ENCODE measurements around the gene SNX10.
A peak's percentile ranks its signal among the peaks of the same experiment; 100 is the strongest.
"Not testable (repeated sequence)": the region's sequence is repeated elsewhere in the genome, so short reads cannot be mapped to it uniquely, and the experiment has no call there.

Gene SNX10

DNA sequence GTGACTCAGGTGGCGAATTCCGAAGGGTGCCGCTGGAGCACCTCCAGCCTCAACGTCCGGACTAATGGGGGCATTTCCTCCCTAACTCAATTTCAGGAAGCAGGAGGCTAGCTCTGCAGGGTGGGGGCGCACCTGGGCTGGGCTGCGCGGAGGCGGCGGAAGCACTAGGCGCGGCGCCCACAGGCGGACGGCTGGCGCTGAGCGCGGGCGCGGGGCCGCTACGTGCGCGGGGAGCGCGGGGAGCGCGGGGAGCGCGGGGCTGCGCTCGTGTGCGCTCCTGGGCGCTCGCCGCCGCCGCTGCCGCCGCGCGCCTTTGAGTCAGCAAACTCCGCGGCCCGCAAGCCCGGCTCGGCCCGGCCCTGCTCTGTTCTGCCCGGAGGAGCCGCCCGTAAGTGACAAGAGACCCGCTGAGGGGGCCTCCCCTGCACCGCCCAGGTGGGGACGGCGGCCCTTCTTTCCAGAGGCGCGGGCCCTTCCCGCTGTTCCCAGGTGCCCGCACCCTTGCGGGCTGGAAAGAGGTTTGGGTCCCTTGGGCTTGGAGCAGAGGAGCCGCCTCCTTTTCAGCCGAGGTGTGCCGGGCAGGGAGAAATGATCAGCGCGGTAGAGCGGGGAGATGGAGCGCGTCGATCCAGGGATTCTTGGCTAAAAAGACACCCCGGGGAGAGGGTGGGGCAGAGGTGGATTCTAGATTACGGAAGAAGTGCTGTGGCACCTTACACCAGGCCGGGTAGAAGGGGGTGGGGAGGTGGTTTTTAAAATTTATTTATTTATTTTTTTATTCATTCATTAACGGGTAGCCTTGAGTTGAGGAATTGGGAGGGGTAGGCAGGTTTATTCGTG is at the start of gene SNX10:
Gene SNX10 (plus strand): TSS at position 164 of the 840 bp plus-strand sequence. CDS start 54,581 bp downstream, outside the sequence.
- peak; percentile 46 for DNase-seq

- no peak for DNase-seq
These were observed 46.5 kb upstream of the SNX10 start for GRCh38 chr7:26245150-26245549.

DNA sequence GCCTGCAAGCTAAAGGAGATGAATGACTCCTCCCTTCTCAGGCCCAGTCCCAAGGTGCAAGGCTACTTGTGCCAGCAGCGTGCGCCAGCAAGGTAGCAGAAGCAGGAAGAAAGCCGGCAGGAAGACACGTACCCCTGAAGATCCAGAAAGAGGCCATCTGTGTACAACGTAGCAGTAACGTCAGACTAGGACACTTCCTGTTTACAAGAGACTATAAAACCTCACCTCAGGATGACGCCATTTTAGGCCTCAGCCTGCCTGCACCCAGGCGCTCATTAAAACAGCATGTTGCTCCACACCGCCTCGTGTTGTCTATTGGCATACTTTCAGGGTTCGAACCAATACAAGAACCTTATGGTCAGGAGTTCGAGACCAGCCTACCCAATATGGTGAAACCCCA is 41.4 kb upstream of the SNX10 start:
- DNase-seq: no peak

DNA sequence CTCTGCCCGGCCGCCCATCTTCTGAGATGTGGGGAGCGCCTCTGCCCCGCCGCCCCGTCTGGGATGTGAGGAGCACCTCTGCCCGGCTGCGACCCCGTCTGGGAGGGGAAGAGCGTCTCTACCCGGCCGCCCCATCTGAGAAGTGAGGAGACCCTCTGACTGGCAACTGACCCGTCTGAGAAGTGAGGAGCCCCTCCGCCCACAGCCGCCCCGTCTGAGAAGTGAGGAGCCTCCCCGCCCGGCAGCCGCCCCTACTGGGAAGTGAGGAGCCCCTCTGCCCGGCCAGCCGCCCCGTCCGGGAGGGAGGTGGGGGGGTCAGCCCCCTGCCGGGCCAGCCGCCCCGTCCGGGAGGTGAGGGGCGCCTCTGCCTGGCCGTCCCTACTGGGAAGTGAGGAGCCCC is 29.8 kb upstream of the SNX10 start:
- not testable (repeated sequence) for DNase-seq

- DNase-seq: no peak
These were observed 26.6 kb upstream of the SNX10 start for GRCh38 chr7:26265065-26265464.

- no peak for DNase-seq
These were observed 26.1 kb upstream of the SNX10 start for GRCh38 chr7:26265499-26266075.

- no peak for DNase-seq
These were observed 24.0 kb upstream of the SNX10 start for GRCh38 chr7:26267601-26268166.

- DNase-seq: no peak
These were observed 16.4 kb upstream of the SNX10 start for GRCh38 chr7:26275213-26275612.

DNA sequence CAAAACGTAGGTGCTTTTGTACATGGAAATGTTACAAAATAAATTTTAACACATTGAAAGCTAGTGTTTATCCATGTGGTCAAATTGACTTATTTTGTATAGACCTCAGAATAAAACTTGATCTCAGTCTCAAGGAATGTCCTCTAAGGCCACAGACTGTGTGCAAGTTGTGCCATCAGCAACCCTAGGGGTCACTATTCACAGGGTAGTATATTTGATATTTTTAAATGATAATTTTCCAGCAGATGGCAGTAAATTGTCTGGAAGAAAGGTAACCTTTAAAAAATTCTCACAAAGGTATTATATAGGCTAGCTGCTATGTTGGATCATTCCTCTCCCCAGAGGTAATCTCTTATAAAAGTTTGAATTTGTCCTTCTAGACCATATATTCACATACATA is 12.9 kb upstream of the SNX10 start:
- peak; percentile 29 for DNase-seq

- no peak for DNase-seq
These were observed 12.3 kb upstream of the SNX10 start for GRCh38 chr7:26279405-26279804.

- no peak for DNase-seq
These were observed 11.6 kb upstream of the SNX10 start for GRCh38 chr7:26280097-26280496.

GRCh38 chr7:26280723-26281122 is 10.9 kb upstream of the SNX10 start:
- DNase-seq: no peak

- no peak for DNase-seq
These were observed 7.2 kb upstream of the SNX10 start for GRCh38 chr7:26284477-26284876.

DNA sequence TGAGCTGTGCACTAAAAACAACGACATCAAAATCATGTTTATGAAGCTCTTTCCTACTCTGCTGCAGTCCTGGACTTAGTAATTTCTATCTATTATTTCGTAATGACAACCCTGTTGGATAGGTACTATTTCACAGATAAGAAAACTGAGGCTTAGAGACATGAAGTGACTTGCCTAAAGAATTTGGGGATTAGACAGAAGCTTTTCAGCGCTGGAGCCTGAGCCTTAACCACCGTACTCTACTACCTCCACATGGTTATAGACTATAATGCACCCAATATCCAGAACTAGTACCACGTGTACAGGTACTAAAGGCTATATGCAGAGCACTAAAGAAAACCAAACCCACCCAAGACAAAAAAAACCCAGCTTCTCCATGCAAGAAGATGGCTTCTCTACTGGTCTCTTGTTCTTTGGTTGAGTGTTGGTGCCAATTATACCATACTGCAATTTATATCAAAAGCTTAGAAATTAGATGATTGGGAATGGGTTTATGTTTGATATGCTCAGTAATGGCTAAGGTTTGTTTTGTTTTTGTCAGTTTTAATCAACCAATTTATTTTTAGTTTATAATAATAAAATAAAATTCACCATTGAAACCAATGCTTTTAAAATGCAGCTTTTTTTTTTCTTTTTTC is 6.5 kb upstream of the SNX10 start:
- DNase-seq: no peak

- DNase-seq: no peak
These were observed 5.5 kb upstream of the SNX10 start for GRCh38 chr7:26286157-26286556.

GRCh38 chr7:26288126-26288525 is 3.5 kb upstream of the SNX10 start:
- not testable (repeated sequence) for DNase-seq

GRCh38 chr7:26291251-26291650 is 411 bp upstream of the SNX10 start:
- no peak for DNase-seq

DNA sequence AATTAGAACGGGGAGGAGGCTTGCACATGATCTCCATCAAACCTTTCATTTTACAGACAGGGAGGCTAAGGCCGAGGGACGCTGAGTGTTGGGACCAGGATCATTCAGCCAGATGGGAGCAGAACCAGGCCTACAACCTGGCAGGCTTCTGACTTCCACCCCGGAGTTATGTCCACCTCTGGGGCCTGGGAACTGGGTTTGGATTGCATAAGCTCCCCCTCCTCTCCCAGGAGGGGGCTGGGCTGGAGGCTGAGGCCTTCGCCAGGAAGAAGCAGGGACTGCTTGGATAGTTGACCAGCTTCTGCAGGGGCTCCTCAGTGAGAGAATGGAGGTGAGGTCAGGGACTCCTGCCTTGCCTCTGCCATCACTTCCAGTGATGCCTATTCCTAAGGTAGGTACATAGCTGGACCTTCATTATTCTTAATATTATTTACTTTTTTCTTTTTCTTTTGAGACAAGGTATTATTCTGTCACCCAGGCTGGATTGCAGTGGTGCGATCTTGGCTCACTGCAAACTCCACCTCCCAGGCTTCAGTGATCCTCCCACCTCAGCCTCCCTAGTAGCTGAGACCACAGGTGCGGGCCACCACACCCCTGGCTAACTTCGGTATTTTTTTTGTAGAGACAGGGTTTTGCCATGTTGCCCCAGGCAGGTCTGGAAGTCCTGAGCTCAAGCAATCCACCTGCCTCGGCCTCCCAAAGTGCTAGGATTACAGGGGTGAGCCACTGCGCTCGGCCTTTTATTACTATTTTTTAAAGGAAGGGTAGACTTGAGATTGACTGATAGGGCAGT is 1.3 kb downstream of the SNX10 start:
- no peak for DNase-seq

- peak; percentile 87 for DNase-seq
These were observed 2.1 kb downstream of the SNX10 start for GRCh38 chr7:26293569-26294308.

GRCh38 chr7:26295015-26295414 is 3.4 kb downstream of the SNX10 start:
- DNase-seq: no peak

DNA sequence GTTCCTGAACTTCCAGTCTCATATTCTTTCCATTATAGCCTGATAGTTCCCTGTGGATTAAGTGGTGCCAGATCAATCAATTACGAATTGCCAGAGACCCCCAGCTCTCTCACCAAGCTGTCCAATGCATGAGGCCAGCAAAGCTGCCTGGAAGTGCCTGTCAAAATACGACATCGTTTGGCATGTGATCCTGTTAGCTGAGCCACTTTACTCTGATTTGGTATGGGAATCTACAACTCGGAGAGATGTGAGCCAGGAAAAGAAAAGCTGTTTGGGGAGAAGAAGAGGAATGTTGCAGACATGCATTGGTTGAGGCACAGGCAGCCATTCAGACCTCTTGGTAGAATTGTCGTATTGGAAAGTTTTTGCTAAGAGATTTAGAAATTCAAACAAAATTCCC is 3.9 kb downstream of the SNX10 start:
- no peak for DNase-seq

GRCh38 chr7:26298472-26299058 is 6.9 kb downstream of the SNX10 start:
- no peak for DNase-seq
